Astrocyte of the hippocampus (primary cell): Measurements from ENCODE around the gene ALDH1A1.
A peak's percentile ranks its signal among the peaks of the same experiment; 100 is the strongest.
"Not testable (repeated sequence)": the region's sequence is repeated elsewhere in the genome, so short reads cannot be mapped to it uniquely, and the experiment has no call there.

ENCODE experiments used
- DNase-seq: peaks from one replicate; pipeline ENCODE4 v3.0.0; 2011; ENCODE audit warnings: low read depth, low spot score

ALDH1A1 gene

DNA sequence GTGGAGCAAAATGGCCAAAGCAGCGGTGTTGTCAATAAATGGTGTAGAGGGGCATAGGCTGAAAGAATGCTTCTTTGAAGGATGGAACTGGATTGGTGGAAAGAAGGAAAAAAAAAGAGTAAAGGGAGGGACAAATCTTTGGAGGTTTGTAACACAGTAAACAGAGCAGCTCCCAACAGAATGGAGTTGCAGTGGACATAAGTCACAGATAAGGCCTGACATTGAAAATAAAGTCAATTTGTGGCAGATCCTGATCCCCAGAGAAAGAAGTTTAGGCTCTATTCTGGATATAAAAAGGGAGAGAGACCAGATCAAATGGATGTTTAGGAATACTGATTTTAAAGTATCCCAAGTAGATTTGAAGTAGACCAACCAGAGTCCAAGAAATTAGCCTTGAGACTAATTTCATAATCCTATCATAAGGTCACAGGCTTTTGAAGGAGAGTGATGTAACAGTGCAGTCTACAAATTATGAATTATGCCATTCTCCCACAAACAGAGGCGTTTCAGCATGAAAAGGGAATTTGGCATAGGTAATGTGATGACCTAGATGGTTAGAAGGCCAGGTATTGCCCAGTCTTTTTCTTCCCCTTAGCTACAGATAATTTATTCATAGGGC is 8.9 kb downstream of the ALDH1A1 start:
- no peak for DNase-seq

DNA sequence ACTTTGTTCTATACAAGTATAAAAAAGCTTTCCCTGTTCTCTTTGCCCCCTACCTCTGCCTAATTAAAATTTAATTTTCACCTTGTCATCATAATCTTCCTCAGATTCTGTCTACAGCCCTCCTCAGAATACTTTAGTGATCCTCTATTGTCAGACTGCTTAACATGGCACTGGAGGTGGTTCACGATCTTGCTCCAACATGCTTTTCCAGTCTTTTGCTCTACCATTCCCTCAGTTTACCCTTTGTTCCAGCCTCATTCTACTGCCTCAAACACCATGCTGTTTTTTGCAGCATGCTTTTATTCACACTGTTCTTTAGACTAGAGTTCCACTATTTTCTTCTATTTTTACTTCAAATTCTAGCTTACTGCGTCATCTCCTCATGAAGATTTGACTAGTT is 10.4 kb downstream of the ALDH1A1 start:
- DNase-seq, result no peak

DNA sequence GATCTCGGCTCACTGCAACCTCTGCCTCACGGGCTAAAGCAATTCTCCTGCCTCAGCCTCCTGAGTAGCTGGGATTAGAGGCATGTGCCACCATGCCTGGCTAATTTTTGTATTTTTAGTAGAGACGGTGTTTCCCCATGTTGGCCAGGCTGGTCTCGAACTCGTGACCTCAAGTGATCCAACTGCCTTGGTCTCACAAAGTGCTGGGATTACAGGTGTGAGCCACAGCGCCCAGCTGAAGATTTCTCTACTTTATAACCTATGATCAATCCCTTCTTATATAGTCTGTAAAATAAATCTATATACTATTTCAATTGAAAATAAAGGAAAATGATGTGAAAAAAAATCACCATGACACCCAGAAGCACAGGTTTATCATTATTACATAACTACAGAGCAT is 13.3 kb downstream of the ALDH1A1 start:
- DNase-seq, result not testable (repeated sequence)

DNA sequence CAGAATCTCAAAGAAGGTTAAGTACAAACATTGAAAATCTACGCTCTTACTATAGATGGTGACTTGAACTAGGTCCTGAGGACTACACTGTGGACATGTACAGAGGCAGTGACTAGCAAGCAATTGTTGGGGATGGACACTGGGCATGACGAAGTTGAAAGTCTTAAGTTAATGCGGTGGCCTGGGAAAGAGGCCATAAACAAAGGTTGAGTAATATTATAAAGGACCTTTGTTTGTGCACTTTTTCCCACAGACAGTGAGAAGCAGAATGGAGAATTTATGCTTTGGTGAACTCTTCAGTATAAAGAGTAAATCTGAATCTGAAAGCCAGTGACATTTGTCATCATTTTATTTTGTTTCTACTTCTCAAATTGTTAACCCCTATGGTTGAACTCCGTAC is 15.3 kb downstream of the ALDH1A1 start:
- DNase-seq, result peak; percentile 44

DNA sequence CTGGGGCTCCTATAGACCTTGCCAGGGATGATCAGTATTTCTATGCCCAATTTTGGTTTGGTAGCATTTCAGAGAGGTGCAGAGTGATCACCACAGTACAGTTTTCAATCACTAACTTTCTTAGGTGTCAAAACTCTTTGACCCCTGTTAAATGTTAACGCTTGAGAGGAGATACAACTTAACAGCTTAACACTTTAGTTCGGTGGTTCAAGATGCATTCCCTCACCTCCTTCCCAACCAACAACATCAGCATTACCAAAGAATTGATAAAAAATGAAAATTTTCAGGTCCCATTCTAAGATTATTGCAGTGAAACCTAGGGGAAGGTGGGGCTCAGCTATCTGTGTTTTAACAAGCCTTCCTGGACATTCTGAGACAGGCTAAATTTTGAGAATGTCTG is 16.2 kb downstream of the ALDH1A1 start:
- DNase-seq, result no peak

DNA sequence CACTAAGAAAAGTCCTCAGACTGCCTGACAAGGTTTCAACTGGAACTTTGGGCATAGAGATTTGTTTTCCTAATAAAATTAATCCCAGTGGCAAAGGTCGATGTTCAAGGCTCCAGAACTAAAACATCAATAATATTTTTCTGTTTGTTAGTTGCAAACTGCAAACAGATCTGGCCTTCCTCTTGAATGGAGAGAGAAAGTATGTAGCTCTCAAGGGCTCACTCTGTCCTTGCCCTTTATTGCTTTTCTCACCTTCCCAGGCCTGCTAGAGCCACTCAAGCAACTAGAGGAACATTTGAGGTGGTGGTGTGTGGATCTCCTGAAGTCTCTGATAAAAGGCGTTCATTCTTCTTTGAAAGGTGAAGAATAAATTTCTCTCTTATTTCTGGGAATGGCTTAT is 16.6 kb downstream of the ALDH1A1 start:
- DNase-seq, result no peak

DNA sequence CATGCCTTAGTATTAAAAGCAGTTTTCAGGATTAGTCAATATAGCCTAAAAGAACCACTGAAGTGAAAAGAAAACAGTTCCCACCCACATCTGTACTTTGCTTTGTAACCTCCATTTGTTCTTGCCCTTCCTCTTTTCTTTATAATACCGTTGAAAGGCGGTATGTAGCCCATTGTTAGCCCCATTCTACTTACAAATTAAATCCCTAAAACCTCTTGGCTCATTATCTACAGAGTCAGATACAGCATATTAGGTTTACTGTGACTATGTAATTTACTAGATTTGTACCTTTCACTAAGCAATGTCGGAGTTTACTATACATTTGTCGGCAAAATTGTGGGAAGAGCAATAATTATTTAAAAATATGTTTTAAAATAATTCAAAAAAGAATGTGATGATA is 17.3 kb downstream of the ALDH1A1 start:
- DNase-seq, result no peak

DNA sequence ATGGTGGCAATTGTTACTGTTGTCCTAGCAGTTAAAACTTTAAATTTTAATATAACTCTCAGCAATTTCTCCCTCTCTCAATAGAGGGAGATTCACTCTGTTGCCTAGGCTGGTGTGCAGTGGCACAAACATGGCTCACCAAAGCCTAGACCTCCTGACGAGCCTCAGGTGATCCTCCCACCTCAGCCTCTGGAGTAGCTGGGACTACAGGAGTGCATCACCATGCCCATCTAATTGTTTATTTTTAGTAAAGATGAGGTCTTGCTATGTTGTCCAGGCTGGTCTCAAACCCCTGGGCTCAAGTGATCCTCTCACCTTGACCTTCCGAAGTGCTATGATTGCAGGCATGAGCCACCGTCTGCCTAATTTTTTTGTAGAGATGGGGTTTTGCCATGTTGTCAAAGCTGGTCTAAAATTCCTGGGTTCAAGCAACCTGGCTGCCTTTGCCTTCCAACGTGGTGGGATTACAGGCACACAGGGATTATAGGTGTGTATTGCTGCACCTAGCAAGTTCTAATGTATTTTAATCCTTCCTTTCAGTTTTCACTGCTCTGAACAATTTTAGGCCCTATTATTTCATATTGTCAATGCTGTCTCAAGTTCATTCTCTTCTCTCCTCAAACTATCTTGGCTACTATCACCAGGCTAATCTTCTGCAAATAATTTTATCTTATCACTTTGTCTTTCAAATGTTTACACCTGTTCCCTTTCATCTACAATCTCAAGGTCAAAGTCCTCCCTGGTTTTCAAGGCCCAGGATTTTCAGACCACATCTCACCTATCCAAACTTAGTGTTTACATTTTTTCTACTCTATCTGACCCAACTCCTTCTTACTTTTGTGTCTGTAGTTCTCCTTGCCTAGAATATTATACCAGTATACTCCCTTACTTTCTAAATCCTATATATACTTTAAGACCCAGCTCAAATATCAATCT is 18.9 kb downstream of the ALDH1A1 start:
- no peak for DNase-seq

DNA sequence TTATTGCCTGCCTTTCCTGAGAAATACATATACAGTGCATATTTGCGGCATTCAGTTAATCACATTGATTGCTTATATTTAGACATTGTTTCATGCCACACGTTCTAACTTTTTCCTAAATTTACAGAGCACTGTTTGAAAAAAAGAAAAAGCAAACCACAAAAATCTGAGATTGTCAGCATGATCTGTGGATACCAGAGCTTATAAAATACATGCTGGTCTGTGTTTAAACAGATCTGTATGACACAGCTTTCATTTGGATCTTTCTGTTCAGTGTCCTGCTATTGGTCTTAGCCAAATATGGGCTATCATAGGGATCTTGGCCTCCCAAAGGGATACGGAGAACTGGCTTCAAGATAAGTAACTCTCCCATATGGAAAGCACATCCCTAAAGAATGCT is 20.2 kb downstream of the ALDH1A1 start:
- DNase-seq, result peak; percentile 16

DNA sequence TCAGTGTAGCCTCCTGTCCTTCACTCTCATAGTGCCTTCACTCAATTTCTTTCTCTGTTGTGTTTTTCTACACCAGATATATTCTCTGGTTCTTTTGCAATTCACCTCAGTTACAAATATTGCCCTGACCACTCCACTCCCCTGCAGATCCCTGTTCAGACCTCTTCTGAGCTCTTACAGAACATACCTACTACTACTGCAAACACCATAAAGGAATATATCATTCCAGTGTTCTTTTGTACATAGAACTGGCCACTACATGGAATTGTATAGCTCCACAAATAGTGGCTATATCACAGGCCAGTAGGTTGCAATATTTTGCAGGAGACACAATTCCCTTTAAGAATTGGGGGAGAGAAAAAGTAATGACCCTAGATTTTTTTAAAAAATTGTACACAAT is 21.0 kb downstream of the ALDH1A1 start:
- no peak for DNase-seq

DNA sequence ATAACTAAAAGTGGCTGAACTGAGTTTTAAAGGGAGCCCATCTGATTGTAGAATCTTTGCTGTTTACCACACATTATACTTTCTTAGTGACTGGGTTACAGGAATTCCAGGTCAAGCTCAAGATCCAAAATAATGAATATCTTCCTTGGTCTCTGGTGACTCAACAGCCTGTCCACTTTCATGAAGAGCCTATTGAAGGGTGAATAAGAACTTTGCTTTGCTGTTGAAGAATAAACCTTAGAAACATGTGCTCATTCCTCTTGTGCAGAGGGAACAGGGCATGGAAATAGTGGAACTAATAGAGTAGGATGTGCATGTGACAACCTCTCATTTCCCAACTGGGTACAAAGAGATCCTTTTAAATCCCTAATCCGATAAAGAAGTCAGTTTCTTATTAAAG is 21.4 kb downstream of the ALDH1A1 start:
- DNase-seq, result peak; percentile 70

DNA sequence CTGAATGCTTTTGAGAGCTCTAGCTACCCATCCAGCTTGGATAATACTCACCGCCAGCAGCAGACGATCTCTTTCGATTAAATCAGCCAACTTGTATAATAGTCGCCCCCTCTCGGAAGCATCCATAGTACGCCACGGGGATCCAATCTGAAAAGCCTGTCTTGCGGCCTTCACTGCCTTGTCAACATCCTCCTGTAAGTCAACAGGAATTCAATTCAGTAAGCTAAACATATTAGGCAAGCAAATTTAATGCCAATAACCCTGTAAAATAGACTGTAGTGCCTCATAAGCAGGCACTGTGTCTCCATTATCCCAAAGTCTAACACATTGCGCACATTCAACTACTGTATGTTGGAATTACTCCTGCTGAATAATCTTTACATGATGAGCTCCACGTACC is 22.0 kb downstream of the ALDH1A1 start:
- no peak for DNase-seq

DNA sequence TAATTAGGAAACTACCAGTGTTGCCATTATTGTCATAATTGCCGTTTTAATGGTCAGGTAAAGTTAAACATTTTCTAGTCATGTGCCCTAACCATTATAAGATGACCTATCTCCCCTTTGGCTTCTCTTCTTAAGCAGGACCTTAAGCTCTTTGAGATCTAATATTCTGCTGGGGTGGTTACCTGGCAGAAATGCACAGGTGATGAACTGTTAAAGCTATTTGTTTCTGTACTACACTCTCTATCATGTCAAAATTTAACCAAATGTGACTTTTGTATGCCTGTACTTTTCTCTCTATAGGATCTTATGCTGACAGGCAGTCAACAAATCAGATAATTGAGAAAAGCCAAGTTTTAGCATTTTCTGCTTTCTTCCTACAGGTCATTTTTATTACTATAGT is 23.3 kb downstream of the ALDH1A1 start:
- DNase-seq, result no peak

DNA sequence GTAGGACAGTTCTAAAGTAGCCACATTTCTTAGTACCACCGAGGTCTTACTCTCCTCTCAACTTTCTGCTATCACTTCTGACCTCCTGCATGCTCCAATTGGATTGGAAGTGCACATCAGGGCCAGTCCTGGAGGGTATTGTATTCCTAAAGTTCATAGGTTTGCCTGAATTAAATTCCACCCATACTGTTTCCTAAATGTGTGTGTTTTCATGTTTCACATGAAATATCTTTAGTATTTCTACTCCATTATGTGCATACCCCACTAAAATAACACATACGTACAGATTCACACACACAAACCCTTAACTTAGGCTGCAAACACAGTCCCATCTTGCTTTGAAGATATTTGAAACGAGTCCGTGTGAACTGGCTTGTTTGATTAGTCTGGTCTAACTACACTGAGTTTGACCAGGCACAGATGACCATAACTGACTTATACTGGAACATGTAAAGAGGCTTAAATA is 24.8 kb downstream of the ALDH1A1 start:
- no peak for DNase-seq

DNA sequence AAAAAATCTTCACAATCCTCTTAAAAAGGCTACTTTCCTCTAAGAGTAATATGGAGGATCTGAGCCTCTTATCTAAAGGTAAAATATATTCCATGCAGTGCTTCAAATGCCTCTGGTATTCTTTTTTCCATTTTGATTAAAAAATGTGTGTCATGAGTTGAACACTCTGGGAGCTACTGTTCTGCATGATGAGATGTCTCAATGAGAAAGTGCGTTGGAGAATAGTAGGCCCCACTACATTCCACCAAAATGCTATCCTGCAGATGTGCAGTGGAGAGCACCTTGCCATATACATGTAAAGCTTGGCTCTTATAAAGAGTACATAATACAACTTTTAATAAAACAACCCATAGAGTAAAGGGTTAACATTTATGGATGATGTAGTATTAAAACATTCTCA is 26.3 kb downstream of the ALDH1A1 start:
- DNase-seq, result no peak

DNA sequence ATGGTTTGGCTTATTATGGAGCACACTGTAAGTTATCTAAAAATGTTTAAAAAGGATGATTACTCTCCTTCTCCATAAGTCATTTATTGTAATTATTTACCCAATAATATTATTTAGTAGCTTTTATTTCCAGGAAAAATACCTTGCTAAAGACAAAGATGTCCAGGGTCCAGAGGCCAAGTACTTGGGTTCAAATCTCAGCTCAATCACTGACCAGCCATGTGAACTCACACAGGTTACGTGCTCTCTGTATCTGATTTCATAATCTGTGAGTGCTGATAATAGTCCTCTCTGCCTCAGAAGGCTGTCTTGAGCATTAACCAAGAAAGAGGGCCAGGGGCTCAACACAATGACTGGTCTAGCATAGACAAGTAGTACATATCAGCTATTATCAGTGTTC is 27.0 kb downstream of the ALDH1A1 start:
- no peak for DNase-seq

DNA sequence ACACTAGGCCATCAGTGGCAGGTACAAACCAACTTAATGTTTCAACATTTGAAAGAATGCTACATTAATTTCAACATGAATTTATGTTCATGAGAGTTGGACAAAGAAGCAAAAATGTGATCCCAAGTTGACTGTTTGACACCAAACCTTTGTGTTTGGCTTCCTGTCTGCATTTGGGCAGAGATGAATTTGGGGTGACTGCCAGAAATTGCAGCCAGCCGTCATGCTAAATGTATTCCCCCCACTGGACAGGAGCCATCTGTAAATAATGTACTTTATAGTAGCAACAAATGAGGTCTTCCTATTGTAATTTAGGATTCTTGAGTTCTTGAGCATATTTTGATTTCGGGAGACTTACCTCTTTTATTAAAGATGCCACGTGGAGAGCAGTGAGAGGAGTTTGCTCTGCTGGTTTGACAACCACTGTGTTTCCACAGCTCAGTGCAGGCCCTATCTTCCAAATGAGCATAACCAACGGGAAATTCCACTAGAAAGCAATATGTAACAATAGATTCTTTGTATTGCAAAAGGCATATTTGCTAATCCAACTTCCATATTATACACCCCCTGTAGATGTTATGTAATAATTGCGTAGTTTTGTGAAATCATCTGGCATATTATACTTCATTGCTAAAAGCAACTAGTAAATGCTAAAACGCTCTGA is 27.6 kb downstream of the ALDH1A1 start:
- DNase-seq, result peak; percentile 11

DNA sequence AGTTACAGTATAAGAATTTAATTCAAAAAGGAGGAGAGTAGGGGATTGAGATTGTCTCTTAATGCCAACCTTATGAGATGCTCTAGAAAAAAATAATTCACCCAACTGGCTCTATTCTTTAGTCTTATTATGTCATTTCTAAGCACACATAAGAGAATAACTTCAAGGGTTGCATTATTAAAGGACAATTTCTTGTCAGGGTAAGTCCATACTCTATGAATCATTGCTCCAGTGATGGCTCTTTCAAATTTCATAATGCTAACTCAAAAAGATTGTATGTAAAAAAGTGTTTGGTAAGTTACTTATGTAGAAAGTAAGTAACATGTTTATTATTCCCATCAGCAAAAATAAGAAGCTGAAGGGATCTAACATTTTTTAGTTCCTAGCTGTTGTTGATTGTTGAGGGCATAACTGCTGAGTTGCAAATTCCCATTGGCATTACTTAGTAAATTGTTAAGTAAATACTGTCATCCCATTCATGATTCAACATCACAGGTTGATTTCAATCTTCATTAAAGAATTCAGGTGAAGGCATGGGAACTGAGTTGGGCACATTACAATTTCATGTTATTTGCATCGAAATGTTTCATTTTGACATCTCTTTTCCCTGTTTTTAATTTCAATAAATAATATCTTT is 28.6 kb downstream of the ALDH1A1 start:
- no peak for DNase-seq

DNA sequence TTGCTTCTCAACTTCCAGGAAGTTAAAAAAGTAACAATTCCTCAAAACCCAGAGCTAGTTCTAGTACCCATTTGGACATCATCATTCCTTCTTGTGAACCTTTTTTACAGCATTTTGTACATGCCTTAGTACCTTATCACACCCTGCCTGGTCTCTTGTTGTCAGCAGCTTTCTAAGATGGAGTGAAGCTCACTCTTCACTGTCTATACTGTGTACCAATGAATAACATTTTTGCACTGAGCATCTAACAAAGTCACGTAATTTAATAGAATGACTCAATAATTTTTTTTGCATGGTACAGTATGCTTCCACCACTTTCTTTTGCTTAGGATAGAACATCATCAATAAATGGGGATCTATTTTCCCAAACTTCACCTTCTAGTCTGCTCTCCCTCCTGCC is 29.8 kb downstream of the ALDH1A1 start:
- no peak for DNase-seq

DNA sequence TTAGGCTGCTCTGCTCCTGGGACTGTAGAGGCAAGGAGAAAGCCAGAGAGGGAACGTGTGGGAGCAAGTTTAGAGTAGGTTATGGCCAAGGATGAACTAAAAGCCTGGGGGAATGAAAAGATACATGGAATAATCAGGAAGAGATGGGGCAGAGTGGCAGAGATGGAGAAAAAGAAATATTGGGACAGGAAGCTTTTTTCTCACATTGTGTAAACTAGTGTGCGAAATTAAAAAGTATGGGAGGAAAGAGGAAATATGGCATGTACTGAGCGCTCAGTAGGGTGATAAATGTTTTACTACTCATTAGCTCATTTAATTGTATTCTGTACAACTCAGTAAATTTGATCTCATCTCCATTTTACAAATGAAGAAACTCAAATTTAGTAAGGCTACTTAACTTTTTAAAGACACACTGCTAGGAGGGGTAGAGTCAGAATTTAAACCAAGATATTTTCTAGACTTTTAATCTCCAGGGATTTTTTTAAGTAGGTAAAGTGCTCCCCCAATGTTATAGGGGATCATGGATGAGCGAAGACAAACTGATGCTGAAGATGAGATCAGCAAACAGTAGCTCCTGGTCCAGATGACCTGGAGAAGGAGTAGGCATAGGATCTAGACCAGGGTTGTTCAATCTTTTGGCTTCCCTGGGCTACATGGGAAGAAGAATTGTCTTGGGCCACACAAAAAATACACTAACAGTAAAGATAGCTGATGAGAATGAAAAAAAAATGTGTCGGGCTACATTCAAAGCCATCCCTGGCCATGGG is 30.8 kb downstream of the ALDH1A1 start:
- DNase-seq, result no peak

DNA sequence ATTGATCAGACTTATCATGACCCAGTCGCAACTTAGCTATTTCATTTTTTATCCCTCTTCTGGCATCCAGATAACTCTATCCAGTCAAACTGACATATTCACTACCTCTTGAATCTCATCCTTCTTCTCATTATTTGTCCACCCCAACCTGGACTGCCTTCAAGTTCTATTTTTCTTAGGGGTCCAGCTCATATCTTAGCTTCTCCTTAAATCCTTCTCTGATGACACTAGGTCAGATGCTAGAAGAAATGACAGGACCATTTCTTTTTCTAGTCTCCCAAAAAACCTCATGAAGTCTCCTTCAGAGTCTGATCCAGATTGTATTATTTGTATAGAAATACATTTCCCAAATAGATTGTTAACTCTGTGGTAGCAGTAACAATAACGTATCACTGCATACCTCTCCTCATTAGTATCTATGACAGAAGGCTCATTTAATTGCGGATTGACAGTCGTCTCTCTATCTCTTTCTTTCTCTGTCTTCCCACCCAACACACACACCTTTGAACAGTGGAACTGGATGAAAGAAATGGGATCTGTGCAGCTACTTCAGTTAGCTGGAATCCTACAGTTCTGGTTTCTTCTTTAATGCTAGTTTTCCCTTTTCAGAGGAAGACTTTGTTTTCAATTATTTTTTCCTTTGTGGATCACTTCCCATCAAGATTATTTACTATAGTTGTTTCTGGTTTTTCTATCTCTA is 33.5 kb downstream of the ALDH1A1 start:
- DNase-seq, result no peak
